ENCODE results near the gene CD83.

DNA sequence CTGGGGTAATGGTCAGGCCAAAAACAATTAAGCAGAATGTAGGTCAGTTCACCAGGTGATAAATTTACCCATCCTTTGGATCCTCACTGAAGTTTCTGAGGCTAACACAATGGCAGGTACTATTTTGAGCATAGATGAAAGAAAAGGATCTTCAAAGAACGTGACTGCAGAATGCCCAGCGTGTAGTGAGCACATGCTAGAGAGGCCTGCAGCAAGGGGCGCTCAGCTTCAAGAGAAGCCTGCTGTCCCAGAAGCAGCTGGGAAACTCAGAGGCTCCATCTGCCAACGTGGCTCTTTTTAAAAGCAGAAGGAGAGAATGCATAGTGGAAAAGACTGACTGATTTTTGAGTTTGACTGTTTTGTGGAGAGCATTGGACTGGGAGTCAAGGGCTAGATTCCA lies 57.4 kb downstream of the CD83 start:
- TF ChIP-seq, protein P1, sequence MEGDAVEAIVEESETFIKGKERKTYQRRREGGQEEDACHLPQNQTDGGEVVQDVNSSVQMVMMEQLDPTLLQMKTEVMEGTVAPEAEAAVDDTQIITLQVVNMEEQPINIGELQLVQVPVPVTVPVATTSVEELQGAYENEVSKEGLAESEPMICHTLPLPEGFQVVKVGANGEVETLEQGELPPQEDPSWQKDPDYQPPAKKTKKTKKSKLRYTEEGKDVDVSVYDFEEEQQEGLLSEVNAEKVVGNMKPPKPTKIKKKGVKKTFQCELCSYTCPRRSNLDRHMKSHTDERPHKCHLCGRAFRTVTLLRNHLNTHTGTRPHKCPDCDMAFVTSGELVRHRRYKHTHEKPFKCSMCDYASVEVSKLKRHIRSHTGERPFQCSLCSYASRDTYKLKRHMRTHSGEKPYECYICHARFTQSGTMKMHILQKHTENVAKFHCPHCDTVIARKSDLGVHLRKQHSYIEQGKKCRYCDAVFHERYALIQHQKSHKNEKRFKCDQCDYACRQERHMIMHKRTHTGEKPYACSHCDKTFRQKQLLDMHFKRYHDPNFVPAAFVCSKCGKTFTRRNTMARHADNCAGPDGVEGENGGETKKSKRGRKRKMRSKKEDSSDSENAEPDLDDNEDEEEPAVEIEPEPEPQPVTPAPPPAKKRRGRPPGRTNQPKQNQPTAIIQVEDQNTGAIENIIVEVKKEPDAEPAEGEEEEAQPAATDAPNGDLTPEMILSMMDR (conservative IDR thresholded peaks at IDR 0.05; ENCODE audit: low read depth, low read length): no peak
- TF ChIP-seq POLR2A (IDR thresholded peaks at IDR 0.05; ENCODE audit: low read depth, low read length): no peak
- TF ChIP-seq, protein P2, sequence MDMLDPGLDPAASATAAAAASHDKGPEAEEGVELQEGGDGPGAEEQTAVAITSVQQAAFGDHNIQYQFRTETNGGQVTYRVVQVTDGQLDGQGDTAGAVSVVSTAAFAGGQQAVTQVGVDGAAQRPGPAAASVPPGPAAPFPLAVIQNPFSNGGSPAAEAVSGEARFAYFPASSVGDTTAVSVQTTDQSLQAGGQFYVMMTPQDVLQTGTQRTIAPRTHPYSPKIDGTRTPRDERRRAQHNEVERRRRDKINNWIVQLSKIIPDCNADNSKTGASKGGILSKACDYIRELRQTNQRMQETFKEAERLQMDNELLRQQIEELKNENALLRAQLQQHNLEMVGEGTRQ (IDR thresholded peaks at IDR 0.05; ENCODE audit: low read depth, low read length): no peak
- TF ChIP-seq MXI1 (IDR thresholded peaks at IDR 0.05; ENCODE audit: borderline replicate concordance, low read depth, low read length): no peak
- TF ChIP-seq NFE2L2 (IDR thresholded peaks at IDR 0.05; ENCODE audit: low read depth, low read length): no peak
- TF ChIP-seq CHD1 (IDR thresholded peaks at IDR 0.05; ENCODE audit: low read depth, low read length): no peak
- TF ChIP-seq MAFK (IDR thresholded peaks at IDR 0.05; ENCODE audit: low read depth, low read length): no peak
- TF ChIP-seq RFX5 (IDR thresholded peaks at IDR 0.05; ENCODE audit: low read depth, low read length): no peak
- TF ChIP-seq MAZ (IDR thresholded peaks at IDR 0.05; ENCODE audit: borderline replicate concordance, low read depth, low read length): no peak
- no peak for TF ChIP-seq SMC3 (IDR thresholded peaks at IDR 0.05; ENCODE audit: low read depth, low read length)
- TF ChIP-seq CEBPB (IDR thresholded peaks at IDR 0.05; ENCODE audit: low read depth, low read length): no peak
- no peak for TF ChIP-seq RAD21 (IDR thresholded peaks at IDR 0.05; ENCODE audit: low read length)
- TF ChIP-seq BHLHE40 (IDR thresholded peaks at IDR 0.05; ENCODE audit: low read depth, low read length): no peak
- no peak for TF ChIP-seq FOS (IDR thresholded peaks at IDR 0.05; ENCODE audit: low read depth, low read length)

All from IMR-90 (cell line).